Measurements from ENCODE around the gene SPAG7. TPM values are rescaled to one million over a fixed set of nuclear protein-coding genes. Genes with fewer than 3 reads are reported as not detected.

The SPAG7 gene
- total RNA-seq, 1 donor from 2014 or later, result 64.8 TPM

GRCh38 chr17:4947411-4948165 lies 20.0 kb downstream of the SPAG7 start:
- peaks cover 41% of the 10 kb centered on the region for H3K36me3 ChIP-seq
- intact Hi-C loops (cut with DNase I), result no loop called here
- H3K27ac ChIP-seq, result peak overlapping the region; percentile 97
- ATAC-seq, result peak; percentile 52
- peak; percentile 88 for DNase-seq
- peak overlapping the region; percentile 99 for H3K4me3 ChIP-seq
- TF ChIP-seq CTCF (IDR thresholded peaks at IDR 0.05), result no peak
- no peaks in the 10 kb centered on the region for H3K9me3 ChIP-seq
- H3K27me3 ChIP-seq, result no peaks in the 10 kb centered on the region
- peaks cover 54% of the 10 kb centered on the region for H3K4me1 ChIP-seq

GRCh38 chr17:4947010-4947410 lies 20.6 kb downstream of the SPAG7 start:
- H3K4me3 ChIP-seq, result peak overlapping the region; percentile 99
- H3K27ac ChIP-seq, result peak overlapping the region; percentile 97
- no peaks in the 10 kb centered on the region for H3K9me3 ChIP-seq
- H3K27me3 ChIP-seq, result no peaks in the 10 kb centered on the region
- ATAC-seq (no peak), DNase-seq (no peak)
- H3K36me3 ChIP-seq, result peaks cover 47% of the 10 kb centered on the region
- H3K4me1 ChIP-seq, result peaks cover 58% of the 10 kb centered on the region
- intact Hi-C loops (cut with DNase I), result no loop called here
- no peak for TF ChIP-seq CTCF (IDR thresholded peaks at IDR 0.05)

- DNase-seq, result no peak
- peak overlapping the region; percentile 99 for H3K4me3 ChIP-seq
- H3K36me3 ChIP-seq, result peaks cover 49% of the 10 kb centered on the region
- no peak for ATAC-seq
- TF ChIP-seq CTCF (IDR thresholded peaks at IDR 0.05), result no peak
- H3K27me3 ChIP-seq, result no peaks in the 10 kb centered on the region
- intact Hi-C loops (cut with DNase I), result no loop called here
- H3K9me3 ChIP-seq, result no peaks in the 10 kb centered on the region
- peaks cover 64% of the 10 kb centered on the region for H3K4me1 ChIP-seq
- H3K27ac ChIP-seq, result peak overlapping the region; percentile 97
These were observed 21.2 kb downstream of the SPAG7 start for GRCh38 chr17:4946312-4946976.

GRCh38 chr17:4945944-4946280 lies 21.7 kb downstream of the SPAG7 start:
- H3K36me3 ChIP-seq, result peaks cover 49% of the 10 kb centered on the region
- H3K27ac ChIP-seq, result peak overlapping the region; percentile 97
- intact Hi-C loops (cut with DNase I), result no loop called here
- H3K4me1 ChIP-seq, result peaks cover 66% of the 10 kb centered on the region
- DNase-seq (no peak), ATAC-seq (no peak)
- no peaks in the 10 kb centered on the region for H3K9me3 ChIP-seq
- peak overlapping the region; percentile 99 for H3K4me3 ChIP-seq
- no peak for TF ChIP-seq CTCF (IDR thresholded peaks at IDR 0.05)
- H3K27me3 ChIP-seq, result no peaks in the 10 kb centered on the region

DNA sequence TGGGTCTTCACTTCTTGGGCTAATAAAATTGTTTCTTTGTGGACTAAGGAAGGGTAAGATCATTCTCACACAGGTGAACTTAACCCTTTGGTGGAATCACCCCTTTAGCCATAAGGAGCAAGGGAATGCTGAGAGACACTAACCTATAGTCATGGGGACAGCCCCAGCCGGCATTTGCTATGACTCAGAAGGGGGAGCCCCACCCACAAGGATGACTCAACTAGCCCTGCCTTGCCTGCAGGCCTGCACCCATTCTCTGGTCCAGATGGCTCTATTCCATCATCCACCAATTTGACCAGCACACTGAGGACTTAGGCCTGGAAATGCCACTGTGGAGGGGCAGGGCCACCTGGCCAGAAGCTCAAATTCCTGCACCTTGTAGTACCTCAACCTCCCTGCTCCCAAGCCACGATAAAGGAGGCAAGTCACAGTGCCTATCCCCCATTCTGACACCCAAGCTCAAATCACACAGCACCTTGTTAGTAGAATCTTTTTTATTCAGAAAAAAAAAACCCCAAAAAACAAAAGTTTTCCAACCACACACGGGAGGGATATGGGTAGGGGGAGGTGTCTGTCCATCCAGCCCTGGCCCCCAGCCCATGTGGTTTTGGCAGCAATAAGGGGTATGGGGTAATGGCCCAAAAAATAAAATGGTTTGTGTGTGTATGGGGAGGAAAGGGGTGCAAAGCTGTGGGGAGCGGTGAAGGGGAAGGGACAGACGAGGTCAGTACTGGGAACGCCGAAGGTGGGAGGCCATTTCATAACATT lies 22.3 kb downstream of the SPAG7 start:
- Histone ChIP-seq H3K27ac (peak overlapping the region; percentile 97), H3K4me3 (peak overlapping the region; percentile 99), H3K9me3 (no peaks in the 10 kb centered on the region), H3K27me3 (no peaks in the 10 kb centered on the region), H3K36me3 (peaks cover 49% of the 10 kb centered on the region), H3K4me1 (peaks cover 63% of the 10 kb centered on the region)
- no peak for TF ChIP-seq CTCF (IDR thresholded peaks at IDR 0.05)
- peak; percentile 5 for ATAC-seq
- intact Hi-C loops (cut with DNase I), result no loop called here
- DNase-seq, result peak; percentile 75
